HG03521 (cell line): Measurements from ENCODE around the gene NPIPB13.
"Not testable (repeated sequence)": the region's sequence is repeated elsewhere in the genome, so short reads cannot be mapped to it uniquely, and the experiment has no call there.

Experiments used
- ATAC-seq: cut with Tn5 transposase; IDR thresholded peaks from one replicate; pipeline ENCODE4 v1.9.1; 2021; ENCODE audit warnings: mild to moderate bottlenecking, moderate library complexity; ENCODE audit not compliant: unreplicated experiment

The NPIPB13 gene

DNA sequence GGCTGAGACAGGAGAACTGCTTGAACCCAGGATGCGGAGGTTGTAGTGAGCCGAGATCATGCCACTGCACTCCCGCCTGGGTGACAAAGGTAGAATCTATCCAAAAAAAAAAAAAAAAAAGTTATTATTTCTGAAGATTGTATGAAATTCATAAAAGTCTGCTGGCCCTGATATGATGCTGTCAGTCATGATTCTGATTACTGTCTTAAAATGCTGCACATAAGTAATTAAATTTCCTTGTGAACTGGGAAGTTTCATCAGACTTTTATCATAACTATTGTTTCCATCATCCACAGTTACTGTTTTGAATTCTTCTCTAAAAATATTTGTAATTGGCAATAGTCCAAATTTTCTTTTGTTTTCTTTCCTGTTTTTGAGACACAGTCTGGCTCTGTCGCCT is at the start of gene NPIPB13:
TSS of gene NPIPB13 (minus strand) at position 101 of the 400 bp plus-strand sequence. CDS start 2,906 bp downstream, outside the sequence.
- ATAC-seq: not testable (repeated sequence)

DNA sequence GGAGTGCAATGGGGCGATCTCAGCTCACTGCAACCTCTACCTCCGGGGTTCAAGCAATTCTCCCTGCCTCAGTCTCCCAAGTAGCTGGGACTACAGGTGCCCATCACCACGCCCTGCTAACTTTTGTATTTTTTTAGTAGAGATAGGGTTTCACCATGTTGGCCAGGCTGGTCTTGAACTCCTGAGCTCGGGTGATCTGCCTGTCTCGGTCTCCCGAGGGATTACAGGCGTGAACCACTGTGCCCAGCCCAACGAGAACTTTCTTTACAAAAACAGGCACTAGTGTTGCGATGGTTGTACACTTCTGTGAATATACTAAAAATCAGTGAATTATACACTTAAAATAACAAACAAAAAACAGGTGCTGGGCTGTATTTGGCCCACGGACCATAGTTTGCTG is 34.1 kb upstream of the NPIPB13 start:
- ATAC-seq: not testable (repeated sequence)

DNA sequence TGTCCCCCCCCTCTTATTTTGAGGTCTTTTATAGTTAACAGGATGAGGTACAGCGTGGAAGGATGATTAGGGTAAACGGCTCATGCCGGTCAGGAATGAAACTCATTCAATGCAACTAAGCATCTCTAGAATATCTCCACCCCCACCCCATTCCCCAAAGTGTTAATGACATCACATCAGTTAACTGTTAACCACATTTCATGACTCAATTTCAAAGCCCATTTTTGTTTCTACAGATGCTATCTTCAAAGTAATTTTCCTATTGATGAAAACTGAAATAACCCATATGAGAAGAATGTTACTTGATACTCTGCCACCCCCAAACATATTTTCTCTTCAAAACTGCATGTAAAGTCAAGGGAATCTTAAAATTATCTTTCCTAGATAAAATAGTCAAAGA is 30.2 kb upstream of the NPIPB13 start:
- not testable (repeated sequence) for ATAC-seq

DNA sequence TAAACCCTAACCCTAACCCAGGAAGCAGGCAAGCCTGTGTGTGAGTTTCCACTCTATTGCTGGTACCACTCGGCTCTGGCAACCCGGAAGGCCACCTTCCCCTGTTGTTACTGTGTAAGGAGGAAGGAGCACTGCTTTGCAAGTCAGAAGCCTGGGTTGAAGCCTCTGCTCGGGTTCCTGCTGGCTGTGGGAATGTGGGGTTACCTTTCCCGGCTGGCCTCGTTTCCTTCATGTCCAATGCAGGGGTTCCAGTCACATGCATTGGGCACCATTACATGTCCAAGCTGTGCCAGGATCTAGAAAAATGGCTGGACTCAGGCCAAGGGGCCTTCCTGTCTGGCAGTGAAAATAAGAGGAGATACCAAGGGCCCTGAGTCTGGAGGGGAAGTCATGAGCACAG is 31.2 kb downstream of the NPIPB13 start:
- ATAC-seq: not testable (repeated sequence)

DNA sequence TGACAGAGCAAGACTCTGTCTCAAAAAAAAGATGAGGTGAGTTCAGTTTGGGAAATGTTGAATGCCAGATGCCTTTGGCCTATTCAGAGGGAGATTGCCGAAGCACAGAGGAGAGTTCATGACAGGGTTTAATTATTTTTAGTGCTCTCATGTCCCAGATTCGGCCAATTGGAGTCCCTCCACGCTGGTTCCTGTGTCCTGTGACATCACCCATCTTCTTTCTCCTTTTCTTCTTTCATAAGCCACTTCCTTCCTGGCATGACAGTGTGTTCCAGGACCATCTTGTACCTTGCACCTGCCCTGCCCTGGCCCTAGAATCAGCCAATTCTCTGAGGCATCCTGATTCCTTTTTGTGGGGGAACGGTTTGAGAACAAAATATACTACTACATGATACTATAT is 36.9 kb downstream of the NPIPB13 start:
- ATAC-seq: not testable (repeated sequence)

DNA sequence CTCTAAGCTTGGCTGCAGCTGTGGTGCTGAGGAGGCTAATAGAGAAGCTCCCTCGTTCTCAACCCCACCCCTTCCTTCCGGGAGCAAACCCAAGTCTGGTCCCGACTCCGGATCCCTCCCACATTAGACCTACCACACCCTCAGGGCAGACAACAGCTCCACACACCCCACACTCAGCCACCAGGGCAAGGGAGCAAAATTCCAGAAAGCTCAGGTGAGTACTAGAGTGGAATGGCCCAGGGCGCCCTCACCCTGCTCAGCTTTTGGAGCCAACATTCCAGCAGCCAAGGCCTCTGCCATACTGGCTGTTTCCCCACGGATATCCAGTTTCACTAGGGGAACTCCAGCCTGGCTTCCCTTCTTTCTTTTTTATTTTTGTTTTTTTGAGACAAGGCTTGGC is 39.2 kb downstream of the NPIPB13 start:
- not testable (repeated sequence) for ATAC-seq

DNA sequence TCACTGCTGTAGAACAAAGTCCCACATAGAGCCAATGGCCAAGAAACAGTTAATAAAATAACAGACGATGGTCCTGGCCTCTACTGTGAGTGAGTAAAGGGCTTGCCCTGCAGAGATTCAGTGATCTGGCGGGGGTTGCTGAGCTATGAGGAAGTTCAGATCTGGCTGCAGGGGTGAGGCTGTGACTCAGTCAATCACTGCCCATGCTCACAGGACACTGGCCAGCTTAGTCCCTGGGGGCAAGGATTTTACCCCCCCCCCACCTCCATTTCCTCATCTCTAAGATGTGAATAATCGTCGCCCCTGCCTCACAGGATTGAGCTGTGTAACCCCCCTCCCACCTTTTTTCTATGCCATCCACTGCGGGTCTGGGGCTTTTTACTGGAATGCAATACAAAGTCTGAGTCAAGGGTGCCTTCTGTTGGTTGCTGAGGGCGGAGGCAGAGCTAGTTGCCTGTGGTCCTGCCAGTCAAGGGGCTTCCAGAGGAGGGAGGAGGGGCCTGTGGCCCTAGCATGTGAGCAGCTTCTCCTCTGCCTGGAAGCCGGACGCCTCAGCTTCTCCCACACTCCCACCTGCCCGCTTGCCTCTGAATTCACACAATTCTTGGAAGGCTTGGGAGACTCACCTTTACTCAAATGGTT is 41.1 kb downstream of the NPIPB13 start:
- ATAC-seq: not testable (repeated sequence)

DNA sequence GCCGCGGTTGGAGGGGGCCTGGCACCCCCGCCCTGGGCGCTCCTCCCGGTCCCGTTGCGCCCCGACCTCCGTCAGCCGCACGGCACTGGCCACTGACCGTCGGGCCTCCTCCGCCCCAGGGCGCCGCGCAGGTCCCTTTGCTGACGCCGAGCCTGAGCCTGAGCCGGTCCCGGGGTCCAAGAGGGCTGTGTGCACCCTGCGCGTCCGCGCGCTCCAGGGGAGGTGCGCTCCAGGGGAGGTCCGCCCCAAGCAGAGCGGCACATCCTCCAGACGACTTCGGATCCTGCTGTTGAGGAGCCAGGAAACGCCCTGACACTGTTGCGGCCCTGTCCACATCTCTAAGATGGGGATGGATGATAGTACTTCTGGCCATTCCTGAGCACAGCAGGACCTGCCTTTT is 42.0 kb downstream of the NPIPB13 start:
- ATAC-seq: not testable (repeated sequence)

DNA sequence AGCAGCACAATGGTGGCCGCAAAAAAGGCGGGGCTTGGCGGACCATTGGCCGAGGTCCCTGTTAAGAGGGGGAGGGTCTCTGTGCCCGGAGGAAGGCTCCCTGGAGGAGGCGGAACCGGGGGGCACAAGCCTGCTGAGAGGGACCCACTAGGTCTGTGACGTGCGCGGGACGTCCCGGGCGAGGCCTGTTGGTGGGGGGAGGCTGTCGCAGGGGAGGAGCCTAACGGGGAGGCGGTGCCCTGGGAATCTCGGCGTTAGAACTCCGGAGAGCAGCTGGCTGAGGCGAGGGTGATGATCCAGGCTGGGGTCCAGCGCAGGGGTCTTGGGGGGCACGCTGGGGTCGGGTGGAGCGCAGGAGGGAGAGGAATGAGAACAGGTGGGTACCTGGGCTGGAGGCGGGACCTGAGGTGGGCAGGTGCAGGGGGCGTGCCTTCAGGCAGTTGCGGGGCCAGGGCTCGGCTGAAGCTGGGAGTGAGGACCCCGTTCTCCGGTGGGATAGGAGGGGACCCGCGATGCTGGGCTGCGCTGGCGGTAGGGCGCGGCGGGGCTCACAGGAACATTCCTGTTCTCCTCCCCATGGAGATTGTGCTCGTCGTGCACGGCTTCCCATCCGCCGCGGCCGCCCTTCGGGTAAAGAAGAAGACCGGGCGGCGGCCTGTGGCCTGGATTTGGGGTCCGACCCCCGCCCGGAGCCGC is 42.6 kb downstream of the NPIPB13 start:
- ATAC-seq: not testable (repeated sequence)

DNA sequence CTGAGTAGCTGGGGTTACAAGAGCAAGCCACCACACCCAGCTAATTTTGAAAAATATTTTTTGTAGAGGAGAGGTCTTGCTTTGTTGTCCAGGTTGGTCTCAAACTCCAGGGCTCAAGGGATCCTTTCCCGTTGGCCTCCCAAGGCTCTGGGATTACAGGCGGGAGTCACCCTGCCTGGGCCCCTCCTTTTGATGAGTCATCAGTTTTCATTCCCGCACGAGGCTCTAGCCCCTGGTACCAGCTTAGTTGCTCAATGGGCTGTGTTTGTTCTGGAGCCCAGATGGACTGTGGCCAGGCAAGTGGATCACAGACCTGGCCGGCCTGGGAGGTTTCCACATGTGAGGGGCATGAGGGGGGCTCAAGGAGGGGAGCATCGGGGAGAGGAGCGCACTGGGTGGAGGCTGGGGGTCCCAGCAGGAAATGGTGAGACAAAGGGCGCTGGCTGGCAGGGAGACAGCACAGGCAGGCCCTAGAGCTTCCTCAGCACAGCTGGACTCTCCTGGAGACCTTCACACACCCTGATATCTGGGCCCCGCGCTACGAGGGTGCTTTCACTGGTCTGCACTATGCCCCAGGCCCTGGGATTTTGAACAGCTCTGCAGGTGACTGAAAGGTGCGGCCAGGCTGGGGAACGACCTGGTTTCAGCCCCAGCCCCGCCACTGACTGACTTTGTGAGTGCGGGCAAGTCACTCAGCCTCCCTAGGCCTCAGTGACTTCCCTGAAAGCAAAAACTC is 48.5 kb downstream of the NPIPB13 start:
- not testable (repeated sequence) for ATAC-seq

DNA sequence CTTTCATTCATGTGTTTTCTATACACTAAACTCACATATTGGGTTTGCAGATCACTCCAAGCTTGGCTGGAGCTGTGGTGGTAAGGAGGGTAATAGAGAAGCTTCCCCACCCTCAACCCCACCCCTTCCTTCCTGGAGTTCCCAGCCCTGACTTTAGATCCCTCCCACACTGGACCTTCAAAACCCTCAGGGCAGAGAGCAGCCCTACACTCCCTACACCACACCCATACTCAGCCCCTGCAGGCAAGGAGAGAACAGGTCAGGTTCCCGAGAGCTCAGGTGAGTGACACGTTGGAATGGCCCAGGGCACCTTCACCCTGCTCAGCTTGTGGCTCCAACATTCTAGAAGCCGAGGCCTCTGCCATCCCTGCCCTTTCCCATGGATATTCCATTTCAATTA is 49.2 kb downstream of the NPIPB13 start, which contains the start of gene SULT1A3:
TSS of gene SULT1A3 (plus strand) at position 207 of the 400 bp plus-strand sequence. CDS start 1,474 bp downstream, outside the sequence.
- ATAC-seq: not testable (repeated sequence)
